Measurements from ENCODE around the gene COL2A1.

DNA sequence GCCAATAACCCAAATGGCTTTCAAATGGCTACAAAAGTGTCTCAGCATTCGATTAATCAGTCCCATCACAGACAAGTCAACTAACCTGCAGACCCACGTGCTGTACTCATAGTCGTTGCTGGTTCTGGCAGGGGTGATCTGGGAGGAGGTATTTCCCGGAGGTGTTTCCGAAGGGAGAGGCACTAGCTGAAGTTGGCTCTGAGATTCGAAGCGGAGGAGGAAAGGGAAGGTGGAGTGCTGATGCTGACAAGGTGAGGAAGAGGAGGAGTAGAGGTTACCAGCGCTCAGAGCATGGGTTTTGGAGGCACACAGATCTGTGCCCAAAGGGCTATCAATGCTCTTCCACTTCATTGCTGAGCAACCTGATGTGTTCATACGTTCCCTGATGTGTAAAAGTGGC is 20.5 kb upstream of the COL2A1 start:
- TF ChIP-seq, protein P1, sequence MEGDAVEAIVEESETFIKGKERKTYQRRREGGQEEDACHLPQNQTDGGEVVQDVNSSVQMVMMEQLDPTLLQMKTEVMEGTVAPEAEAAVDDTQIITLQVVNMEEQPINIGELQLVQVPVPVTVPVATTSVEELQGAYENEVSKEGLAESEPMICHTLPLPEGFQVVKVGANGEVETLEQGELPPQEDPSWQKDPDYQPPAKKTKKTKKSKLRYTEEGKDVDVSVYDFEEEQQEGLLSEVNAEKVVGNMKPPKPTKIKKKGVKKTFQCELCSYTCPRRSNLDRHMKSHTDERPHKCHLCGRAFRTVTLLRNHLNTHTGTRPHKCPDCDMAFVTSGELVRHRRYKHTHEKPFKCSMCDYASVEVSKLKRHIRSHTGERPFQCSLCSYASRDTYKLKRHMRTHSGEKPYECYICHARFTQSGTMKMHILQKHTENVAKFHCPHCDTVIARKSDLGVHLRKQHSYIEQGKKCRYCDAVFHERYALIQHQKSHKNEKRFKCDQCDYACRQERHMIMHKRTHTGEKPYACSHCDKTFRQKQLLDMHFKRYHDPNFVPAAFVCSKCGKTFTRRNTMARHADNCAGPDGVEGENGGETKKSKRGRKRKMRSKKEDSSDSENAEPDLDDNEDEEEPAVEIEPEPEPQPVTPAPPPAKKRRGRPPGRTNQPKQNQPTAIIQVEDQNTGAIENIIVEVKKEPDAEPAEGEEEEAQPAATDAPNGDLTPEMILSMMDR (IDR thresholded peaks at IDR 0.05) = no peak
- TF ChIP-seq POLR2A (IDR thresholded peaks at IDR 0.05) = no peak

All from uterus (tissue), 2 donors.